ENCODE results near the gene BRSK2. TPM values are rescaled to one million over a fixed set of nuclear protein-coding genes. Genes with fewer than 3 reads are reported as not detected.
"Not testable (repeated sequence)": the region's sequence is repeated elsewhere in the genome, so short reads cannot be mapped to it uniquely, and the experiment has no call there.

The BRSK2 gene
- total RNA-seq, 1 donor from 2014 or later: 4.0 TPM

- no peak overlapping the region for H3K27ac Mint-ChIP-seq (ENCODE audit: unreplicated experiment)
- TF ChIP-seq CTCF (IDR thresholded peaks at IDR 0.05; ENCODE audit: unreplicated experiment): no peak
- no peak overlapping the region for H3K4me3 Mint-ChIP-seq (ENCODE audit: unreplicated experiment)
- H3K4me1 Mint-ChIP-seq (ENCODE audit: unreplicated experiment): no peaks in the 10 kb centered on the region
- DNase-seq (ENCODE audit: low spot score): no peak
- no peaks in the 10 kb centered on the region for H3K9me3 Mint-ChIP-seq (ENCODE audit: unreplicated experiment)
- peaks cover 8% of the 10 kb centered on the region for H3K27me3 Mint-ChIP-seq (ENCODE audit: unreplicated experiment)
- H3K36me3 Mint-ChIP-seq (ENCODE audit: low read depth, unreplicated experiment): peaks cover under 1% of the 10 kb centered on the region
Measured at GRCh38 chr11:1343391-1344055, 46.2 kb upstream of the BRSK2 start.

GRCh38 chr11:1344056-1344635, 45.6 kb upstream of the BRSK2 start:
- no peak for TF ChIP-seq CTCF (IDR thresholded peaks at IDR 0.05; ENCODE audit: unreplicated experiment)
- DNase-seq (ENCODE audit: low spot score): no peak
- no peaks in the 10 kb centered on the region for H3K36me3 Mint-ChIP-seq (ENCODE audit: low read depth, unreplicated experiment)
- no peaks in the 10 kb centered on the region for H3K4me1 Mint-ChIP-seq (ENCODE audit: unreplicated experiment)
- H3K27ac Mint-ChIP-seq (ENCODE audit: unreplicated experiment): no peak overlapping the region
- H3K4me3 Mint-ChIP-seq (ENCODE audit: unreplicated experiment): no peak overlapping the region
- peaks cover 8% of the 10 kb centered on the region for H3K27me3 Mint-ChIP-seq (ENCODE audit: unreplicated experiment)
- H3K9me3 Mint-ChIP-seq (ENCODE audit: unreplicated experiment): no peaks in the 10 kb centered on the region

DNA sequence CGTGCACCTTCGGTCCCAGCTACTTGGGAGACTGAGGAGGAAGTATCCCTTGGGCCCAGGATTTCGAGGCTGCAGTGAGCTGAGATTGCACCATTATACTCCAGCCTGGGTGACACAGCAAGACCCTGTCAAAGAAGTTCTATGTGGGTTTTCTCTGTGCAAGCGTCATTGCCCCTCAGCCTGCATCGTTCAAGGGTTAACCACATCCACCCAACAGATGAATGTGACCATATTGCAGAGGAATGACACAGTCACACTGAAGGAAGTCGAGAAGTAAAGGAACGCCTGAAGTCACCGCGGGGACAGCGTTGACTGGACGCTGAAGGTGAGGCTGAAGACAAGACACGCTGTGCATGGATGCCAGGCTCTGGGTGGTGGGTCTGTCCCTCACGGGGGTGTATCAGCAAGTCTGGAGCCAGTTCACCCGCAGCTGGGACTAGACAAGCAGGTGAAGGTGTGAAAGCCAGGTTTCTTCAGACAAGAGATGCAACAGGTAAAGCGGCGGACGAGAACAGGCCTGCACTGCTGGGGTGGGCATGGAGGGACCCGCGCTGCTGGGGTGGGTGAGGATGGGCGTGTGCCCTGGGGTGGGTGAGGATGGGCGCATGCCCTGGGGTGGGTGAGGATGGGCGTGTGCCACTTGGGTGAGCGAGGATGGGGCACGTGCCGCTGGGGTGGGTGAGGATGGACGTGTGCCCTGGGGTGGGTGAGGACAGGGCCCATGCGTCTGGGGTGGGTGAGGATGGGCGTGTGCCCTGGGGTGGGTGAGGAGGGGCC, 43.8 kb upstream of the BRSK2 start:
- no peak overlapping the region for H3K27ac Mint-ChIP-seq (ENCODE audit: unreplicated experiment)
- no peak for TF ChIP-seq CTCF (IDR thresholded peaks at IDR 0.05; ENCODE audit: unreplicated experiment)
- no peaks in the 10 kb centered on the region for H3K36me3 Mint-ChIP-seq (ENCODE audit: low read depth, unreplicated experiment)
- no peaks in the 10 kb centered on the region for H3K4me1 Mint-ChIP-seq (ENCODE audit: unreplicated experiment)
- H3K27me3 Mint-ChIP-seq (ENCODE audit: unreplicated experiment): peaks cover 8% of the 10 kb centered on the region
- no peak overlapping the region for H3K4me3 Mint-ChIP-seq (ENCODE audit: unreplicated experiment)
- DNase-seq (ENCODE audit: low spot score): no peak
- no peaks in the 10 kb centered on the region for H3K9me3 Mint-ChIP-seq (ENCODE audit: unreplicated experiment)

DNA sequence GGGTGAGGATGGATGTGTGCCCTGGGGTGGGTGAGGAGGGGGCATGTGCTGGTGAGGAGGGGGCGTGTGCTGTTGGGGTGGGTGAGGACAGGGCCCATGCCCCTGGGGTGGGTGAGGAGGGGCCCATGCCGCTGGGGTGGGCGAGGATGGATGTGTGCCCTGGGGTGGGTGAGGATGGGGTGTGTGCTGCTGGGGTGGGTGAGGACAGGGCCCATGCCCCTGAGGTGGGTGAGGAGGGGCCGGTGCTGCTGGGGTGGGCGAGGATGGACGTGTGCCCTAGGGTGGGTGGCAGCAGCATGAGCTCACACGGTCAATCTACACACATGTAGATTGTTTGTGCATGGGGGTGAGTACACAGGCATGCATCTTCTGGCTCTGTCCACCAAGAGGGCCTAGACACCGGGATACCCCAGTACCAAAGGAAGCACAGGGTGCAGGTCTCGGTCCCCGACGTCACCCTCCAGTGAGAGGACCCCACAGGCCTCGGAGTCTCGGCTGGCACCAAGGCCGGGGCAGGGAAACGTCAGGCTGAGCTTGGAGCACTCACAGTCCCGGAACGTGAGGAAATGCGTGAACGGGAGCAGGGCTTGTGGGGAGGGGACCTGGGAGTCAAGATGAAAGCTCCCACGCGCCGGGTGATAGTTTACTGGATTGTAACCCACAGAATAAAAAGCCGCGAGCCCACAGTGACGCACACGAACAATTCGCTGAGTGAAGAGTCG, 42.9 kb upstream of the BRSK2 start:
- no peaks in the 10 kb centered on the region for H3K4me1 Mint-ChIP-seq (ENCODE audit: unreplicated experiment)
- H3K9me3 Mint-ChIP-seq (ENCODE audit: unreplicated experiment): no peaks in the 10 kb centered on the region
- DNase-seq (ENCODE audit: low spot score): no peak
- H3K4me3 Mint-ChIP-seq (ENCODE audit: unreplicated experiment): no peak overlapping the region
- H3K27me3 Mint-ChIP-seq (ENCODE audit: unreplicated experiment): peaks cover 8% of the 10 kb centered on the region
- no peak overlapping the region for H3K27ac Mint-ChIP-seq (ENCODE audit: unreplicated experiment)
- H3K36me3 Mint-ChIP-seq (ENCODE audit: low read depth, unreplicated experiment): no peaks in the 10 kb centered on the region
- TF ChIP-seq CTCF (IDR thresholded peaks at IDR 0.05; ENCODE audit: unreplicated experiment): no peak

GRCh38 chr11:1347411-1347999, 42.2 kb upstream of the BRSK2 start:
- not testable (repeated sequence) for H3K27me3 Mint-ChIP-seq (ENCODE audit: unreplicated experiment); H3K4me3 Mint-ChIP-seq (ENCODE audit: unreplicated experiment)

More at GRCh38 chr11:1347411-1347999, 42.2 kb upstream of the BRSK2 start:
- not testable (repeated sequence) for H3K27ac Mint-ChIP-seq (ENCODE audit: unreplicated experiment); H3K9me3 Mint-ChIP-seq (ENCODE audit: unreplicated experiment); H3K4me1 Mint-ChIP-seq (ENCODE audit: unreplicated experiment); DNase-seq (ENCODE audit: low spot score); H3K36me3 Mint-ChIP-seq (ENCODE audit: low read depth, unreplicated experiment)
